ENCODE results near the gene TFIP11.

TFIP11 gene

DNA sequence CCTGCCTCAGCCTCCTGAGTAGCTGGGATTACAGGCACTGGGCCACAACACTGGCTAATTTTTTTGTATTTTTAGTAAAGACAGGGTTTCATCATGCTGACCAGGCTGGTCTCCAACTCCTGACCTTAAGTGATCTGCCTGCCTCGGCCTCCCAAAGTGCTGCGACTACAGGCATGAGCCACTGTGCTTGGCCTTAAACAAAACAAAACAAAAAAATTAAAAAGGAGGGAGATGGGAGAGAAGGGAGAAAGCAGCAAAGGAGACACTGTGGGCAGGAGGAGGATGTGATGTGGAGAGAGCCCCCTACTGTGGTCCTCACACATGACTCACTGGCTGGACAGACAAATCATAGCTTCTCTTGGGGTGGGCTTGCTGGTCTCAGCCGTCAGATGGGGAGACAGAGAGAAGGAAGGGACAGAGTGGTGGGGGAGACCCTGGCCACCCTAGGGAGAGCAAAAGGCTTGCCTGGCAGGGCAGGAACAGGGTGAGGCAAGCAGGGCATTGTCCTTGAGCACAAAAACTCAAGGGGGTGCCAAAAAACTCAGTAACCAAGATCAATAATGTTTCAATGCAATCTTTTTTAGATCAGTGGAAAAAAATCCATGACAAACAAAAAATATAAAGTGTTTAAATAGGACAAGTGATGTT is 46.1 kb upstream of the TFIP11 start:
- Histone ChIP-seq H3K27me3 (ENCODE audit: control insufficient read depth in 3 of 3, insufficient read depth in 3 of 3, low read depth in 1 of 3, low read length in 3 of 3) (no peaks in the 10 kb centered on the region), H4K8ac (ENCODE audit: low read depth, low read length) (no peak overlapping the region), H3K14ac (ENCODE audit: low read length) (no peak overlapping the region), H3K79me1 (ENCODE audit: low read depth, low read length) (peaks cover 2% of the 10 kb centered on the region), H3K4me2 (ENCODE audit: insufficient read depth, low read length, poor library complexity, severe bottlenecking) (no peak overlapping the region), H2BK5ac (ENCODE audit: low read length) (no peak overlapping the region), H3K4ac (ENCODE audit: low read length) (no peak overlapping the region), H3K9me3 (replicated peaks in 1 of 2; ENCODE audit: control insufficient read depth in 2 of 2, insufficient read depth in 1 of 2, low read depth in 1 of 2, low read length in 2 of 2) (no peaks in the 10 kb centered on the region), H3K27ac (replicated peaks; ENCODE audit: low read length) (no peak overlapping the region), H2AK5ac (ENCODE audit: low read depth, low read length) (no peak overlapping the region), H3K23ac (ENCODE audit: low read depth, low read length, poor library complexity) (no peak overlapping the region), H4K91ac (ENCODE audit: low read depth, low read length, poor library complexity) (no peak overlapping the region), H2AFZ (ENCODE audit: low read length) (no peak overlapping the region), H3K36me3 (replicated peaks in 1 of 2; ENCODE audit: control insufficient read depth in 2 of 2, insufficient read depth in 2 of 2, low read length in 2 of 2) (peaks cover 0 to 21% of the 10 kb centered on the region in 2 donors), H3K4me3 (ENCODE audit: low read length in 2 of 2) (no peak overlapping the region), H3K18ac (ENCODE audit: low read length) (peak overlapping the region; percentile 80), H2BK120ac (ENCODE audit: low read depth, low read length) (no peak overlapping the region), H3K4me1 (ENCODE audit: control insufficient read depth in 2 of 2, insufficient read depth in 1 of 2, low read depth in 1 of 2, low read length in 2 of 2) (peaks cover 2 to 20% of the 10 kb centered on the region in 2 donors), H3K9ac (ENCODE audit: low read depth, low read length, poor library complexity) (no peak overlapping the region), H2BK12ac (ENCODE audit: low read length) (no peak overlapping the region), H2BK15ac (ENCODE audit: low read length) (no peak overlapping the region)
- DNase-seq (ENCODE audit: low spot score) = no peak
- WGBS, 2 donors (ENCODE audit: extremely low coverage in 2 of 2, insufficient read length in 2 of 2, insufficient replicate concordance in 1 of 2) = no CpG with 5 or more reads among the region's 3 CpGs

DNA sequence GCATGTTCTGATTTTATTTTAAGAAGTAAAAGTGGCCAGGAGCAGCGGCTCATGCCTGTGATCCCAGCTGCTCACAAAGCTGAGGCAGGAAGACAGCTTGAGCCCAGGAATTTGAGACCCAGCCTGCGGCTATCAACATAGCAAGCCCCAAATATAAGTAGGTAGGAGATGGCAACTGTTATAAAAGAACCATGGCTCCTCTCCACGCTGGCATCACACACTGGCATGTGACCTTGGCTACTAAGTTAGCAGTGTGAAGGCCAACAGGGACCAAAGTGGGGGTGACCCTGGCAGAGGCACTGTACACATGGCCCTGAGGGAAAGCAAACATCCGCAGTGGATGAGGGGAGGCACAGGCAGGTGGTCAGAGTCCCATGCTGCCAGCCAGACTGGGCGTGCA is 44.6 kb upstream of the TFIP11 start:
- Histone ChIP-seq H3K4ac (ENCODE audit: low read length) (no peak overlapping the region), H3K18ac (ENCODE audit: low read length) (no peak overlapping the region), H2AFZ (ENCODE audit: low read length) (no peak overlapping the region), H3K4me2 (ENCODE audit: insufficient read depth, low read length, poor library complexity, severe bottlenecking) (no peak overlapping the region), H4K8ac (ENCODE audit: low read depth, low read length) (no peak overlapping the region), H3K27ac (replicated peaks; ENCODE audit: low read length) (no peak overlapping the region), H3K9ac (ENCODE audit: low read depth, low read length, poor library complexity) (no peak overlapping the region), H3K79me1 (ENCODE audit: low read depth, low read length) (peaks cover 2% of the 10 kb centered on the region), H3K14ac (ENCODE audit: low read length) (no peak overlapping the region), H2BK5ac (ENCODE audit: low read length) (no peak overlapping the region), H3K9me3 (replicated peaks in 1 of 2; ENCODE audit: control insufficient read depth in 2 of 2, insufficient read depth in 1 of 2, low read depth in 1 of 2, low read length in 2 of 2) (no peaks in the 10 kb centered on the region), H2AK5ac (ENCODE audit: low read depth, low read length) (no peak overlapping the region), H3K4me3 (ENCODE audit: low read length in 2 of 2) (peak overlapping the region in 1 of 2 donors; percentile 13), H3K27me3 (ENCODE audit: control insufficient read depth in 3 of 3, insufficient read depth in 3 of 3, low read depth in 1 of 3, low read length in 3 of 3) (no peaks in the 10 kb centered on the region), H2BK15ac (ENCODE audit: low read length) (no peak overlapping the region), H4K91ac (ENCODE audit: low read depth, low read length, poor library complexity) (no peak overlapping the region), H3K23ac (ENCODE audit: low read depth, low read length, poor library complexity) (no peak overlapping the region), H3K36me3 (replicated peaks in 1 of 2; ENCODE audit: control insufficient read depth in 2 of 2, insufficient read depth in 2 of 2, low read length in 2 of 2) (peaks cover 0 to 21% of the 10 kb centered on the region in 2 donors), H3K4me1 (ENCODE audit: control insufficient read depth in 2 of 2, insufficient read depth in 1 of 2, low read depth in 1 of 2, low read length in 2 of 2) (peaks cover 2 to 24% of the 10 kb centered on the region in 2 donors), H2BK12ac (ENCODE audit: low read length) (no peak overlapping the region), H2BK120ac (ENCODE audit: low read depth, low read length) (no peak overlapping the region)
- WGBS, 2 donors (ENCODE audit: extremely low coverage in 2 of 2, insufficient read length in 2 of 2, insufficient replicate concordance in 1 of 2) = no CpG with 5 or more reads among the region's 5 CpGs
- DNase-seq (ENCODE audit: low spot score) = no peak

DNA sequence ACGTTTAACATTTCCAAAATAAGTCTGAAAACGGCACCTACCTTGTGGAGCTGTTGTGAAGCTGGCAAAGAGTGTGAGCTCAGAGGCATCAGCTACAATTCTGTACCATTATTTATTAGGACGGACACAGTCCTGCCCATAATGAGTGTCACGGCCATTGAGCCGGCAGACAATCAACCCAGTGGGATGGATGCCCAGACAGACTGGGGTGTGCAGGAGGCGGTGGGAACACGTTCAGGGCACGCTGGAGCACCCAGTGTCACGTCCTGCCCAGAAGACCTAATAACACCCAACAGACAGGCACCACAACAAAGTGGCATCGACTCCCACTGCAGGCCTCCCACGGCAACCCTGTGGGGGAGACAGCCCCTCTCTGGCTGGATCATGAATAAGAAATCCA is 43.2 kb upstream of the TFIP11 start:
- H2BK5ac ChIP-seq (ENCODE audit: low read length) = no peak overlapping the region
- H3K27ac ChIP-seq (replicated peaks; ENCODE audit: low read length) = no peak overlapping the region
- no peaks in the 10 kb centered on the region for H3K9me3 ChIP-seq (replicated peaks in 1 of 2; ENCODE audit: control insufficient read depth in 2 of 2, insufficient read depth in 1 of 2, low read depth in 1 of 2, low read length in 2 of 2)
- no peak overlapping the region for H2AFZ ChIP-seq (ENCODE audit: low read length)
- no peak overlapping the region for H3K4me2 ChIP-seq (ENCODE audit: insufficient read depth, low read length, poor library complexity, severe bottlenecking)
- H2BK12ac ChIP-seq (ENCODE audit: low read length) = no peak overlapping the region
- no peak overlapping the region for H3K18ac ChIP-seq (ENCODE audit: low read length)
- no peak overlapping the region for H3K4me3 ChIP-seq (ENCODE audit: low read length in 2 of 2)
- no peaks in the 10 kb centered on the region for H3K27me3 ChIP-seq (ENCODE audit: control insufficient read depth in 3 of 3, insufficient read depth in 3 of 3, low read depth in 1 of 3, low read length in 3 of 3)
- no peak for DNase-seq (ENCODE audit: low spot score)
- H2AK5ac ChIP-seq (ENCODE audit: low read depth, low read length) = peak overlapping the region; percentile 51
- H3K4me1 ChIP-seq (ENCODE audit: control insufficient read depth in 2 of 2, insufficient read depth in 1 of 2, low read depth in 1 of 2, low read length in 2 of 2) = peaks cover 6 to 28% of the 10 kb centered on the region in 2 donors
- no peak overlapping the region for H3K4ac ChIP-seq (ENCODE audit: low read length)
- peak overlapping the region; percentile 26 for H3K23ac ChIP-seq (ENCODE audit: low read depth, low read length, poor library complexity)
- H4K8ac ChIP-seq (ENCODE audit: low read depth, low read length) = no peak overlapping the region
- H3K36me3 ChIP-seq (replicated peaks in 1 of 2; ENCODE audit: control insufficient read depth in 2 of 2, insufficient read depth in 2 of 2, low read length in 2 of 2) = peaks cover 0 to 19% of the 10 kb centered on the region in 2 donors
- H3K79me1 ChIP-seq (ENCODE audit: low read depth, low read length) = peaks cover 2% of the 10 kb centered on the region
- H3K9ac ChIP-seq (ENCODE audit: low read depth, low read length, poor library complexity) = no peak overlapping the region
- H2BK120ac ChIP-seq (ENCODE audit: low read depth, low read length) = no peak overlapping the region
- no peak overlapping the region for H4K91ac ChIP-seq (ENCODE audit: low read depth, low read length, poor library complexity)
- H3K14ac ChIP-seq (ENCODE audit: low read length) = no peak overlapping the region
- no peak overlapping the region for H2BK15ac ChIP-seq (ENCODE audit: low read length)
- no CpG with 5 or more reads among the region's 11 CpGs for WGBS, 2 donors (ENCODE audit: extremely low coverage in 2 of 2, insufficient read length in 2 of 2, insufficient replicate concordance in 1 of 2)

DNA sequence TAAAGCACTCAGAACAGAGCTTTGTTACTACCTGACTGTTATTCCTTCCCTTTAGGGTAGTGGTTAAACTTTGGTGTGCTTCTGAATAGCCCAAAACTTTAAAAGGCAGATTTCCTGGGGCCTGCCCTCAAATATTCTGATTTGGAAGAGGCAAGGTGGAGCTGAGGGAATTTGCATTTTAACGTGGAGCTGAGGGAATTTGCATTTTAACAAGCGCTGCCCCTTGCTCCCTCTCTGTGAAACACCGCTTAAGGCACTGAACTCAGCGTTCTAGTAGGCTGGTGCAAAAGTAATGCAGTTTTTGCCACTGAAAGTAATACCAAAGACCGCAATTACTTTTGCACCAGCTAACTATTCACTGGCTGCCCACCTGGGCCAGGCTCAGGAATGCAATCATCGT is 42.7 kb upstream of the TFIP11 start:
- Histone ChIP-seq H3K4me2 (ENCODE audit: insufficient read depth, low read length, poor library complexity, severe bottlenecking) (no peak overlapping the region), H3K79me1 (ENCODE audit: low read depth, low read length) (peaks cover 2% of the 10 kb centered on the region), H3K4me1 (ENCODE audit: control insufficient read depth in 2 of 2, insufficient read depth in 1 of 2, low read depth in 1 of 2, low read length in 2 of 2) (peaks cover 11 to 31% of the 10 kb centered on the region in 2 donors), H2BK5ac (ENCODE audit: low read length) (no peak overlapping the region), H2AFZ (ENCODE audit: low read length) (no peak overlapping the region), H4K91ac (ENCODE audit: low read depth, low read length, poor library complexity) (no peak overlapping the region), H3K9me3 (replicated peaks in 1 of 2; ENCODE audit: control insufficient read depth in 2 of 2, insufficient read depth in 1 of 2, low read depth in 1 of 2, low read length in 2 of 2) (no peaks in the 10 kb centered on the region), H3K27me3 (ENCODE audit: control insufficient read depth in 3 of 3, insufficient read depth in 3 of 3, low read depth in 1 of 3, low read length in 3 of 3) (no peaks in the 10 kb centered on the region), H3K23ac (ENCODE audit: low read depth, low read length, poor library complexity) (no peak overlapping the region), H2BK15ac (ENCODE audit: low read length) (no peak overlapping the region), H4K8ac (ENCODE audit: low read depth, low read length) (no peak overlapping the region), H3K4ac (ENCODE audit: low read length) (no peak overlapping the region), H2BK12ac (ENCODE audit: low read length) (no peak overlapping the region), H2BK120ac (ENCODE audit: low read depth, low read length) (no peak overlapping the region), H3K36me3 (replicated peaks in 1 of 2; ENCODE audit: control insufficient read depth in 2 of 2, insufficient read depth in 2 of 2, low read length in 2 of 2) (peaks cover 0 to 15% of the 10 kb centered on the region in 2 donors), H2AK5ac (ENCODE audit: low read depth, low read length) (no peak overlapping the region), H3K4me3 (ENCODE audit: low read length in 2 of 2) (no peak overlapping the region), H3K14ac (ENCODE audit: low read length) (no peak overlapping the region), H3K27ac (replicated peaks; ENCODE audit: low read length) (no peak overlapping the region), H3K18ac (ENCODE audit: low read length) (no peak overlapping the region), H3K9ac (ENCODE audit: low read depth, low read length, poor library complexity) (no peak overlapping the region)
- WGBS, 2 donors (ENCODE audit: extremely low coverage in 2 of 2, insufficient read length in 2 of 2, insufficient replicate concordance in 1 of 2) = no CpG with 5 or more reads among the region's 6 CpGs
- DNase-seq (ENCODE audit: low spot score) = no peak

Data from neuronal stem cell (in vitro differentiated cells).